ENCODE data around the gene NR1D2. TPM values are rescaled to one million over a fixed set of nuclear protein-coding genes. Genes with fewer than 3 reads are reported as not detected.

The NR1D2 gene
- total RNA-seq, 6 donors from 2014 or later, result 19.6 to 52.4 (median 38.9) TPM

- TF ChIP-seq POLR2AphosphoS5 (IDR thresholded peaks at IDR 0.05), result no peak
- no peak for TF ChIP-seq POLR2A (IDR thresholded peaks at IDR 0.05)
- no peak for TF ChIP-seq CTCF (IDR thresholded peaks at IDR 0.05)
- no peak for TF ChIP-seq EP300 (IDR thresholded peaks at IDR 0.05)
- Histone ChIP-seq H3K27me3 (no peaks in the 10 kb centered on the region), H3K4me1 (peaks cover 0 to 4% (median 0%) of the 10 kb centered on the region in 4 donors), H3K9me3 (no peaks in the 10 kb centered on the region), H3K36me3 (no peaks in the 10 kb centered on the region), H3K4me3 (no peak overlapping the region), H3K27ac (no peak overlapping the region)
- DNase-seq (peak in 1 of 2 donors; percentile 65), ATAC-seq (ENCODE audit: low FRiP score in 2 of 2) (peak in 1 of 2 donors; percentile 23)
- 48 to 56% methylated on average over 8 of the region's 8 CpGs for WGBS, 2 donors
Measured at GRCh38 chr3:23928524-23928923, 16.6 kb upstream of the NR1D2 start.

GRCh38 chr3:23931597-23931996, 13.5 kb upstream of the NR1D2 start:
- TF ChIP-seq CTCF (IDR thresholded peaks at IDR 0.05) (no peak), POLR2AphosphoS5 (IDR thresholded peaks at IDR 0.05) (no peak), EP300 (IDR thresholded peaks at IDR 0.05) (no peak), POLR2A (IDR thresholded peaks at IDR 0.05) (no peak)
- Histone ChIP-seq H3K27me3 (no peaks in the 10 kb centered on the region), H3K9me3 (no peaks in the 10 kb centered on the region), H3K4me3 (no peak overlapping the region), H3K4me1 (peaks cover 0 to 4% (median 0%) of the 10 kb centered on the region in 4 donors), H3K36me3 (no peaks in the 10 kb centered on the region), H3K27ac (no peak overlapping the region)
- ATAC-seq (ENCODE audit: low FRiP score in 2 of 2) (no peak), DNase-seq (no peak)
- WGBS, 2 donors, result 79 to 83% methylated on average over 3 of the region's 3 CpGs

- ATAC-seq (ENCODE audit: low FRiP score in 2 of 2) (no peak), DNase-seq (no peak)
- Histone ChIP-seq H3K9me3 (no peaks in the 10 kb centered on the region), H3K36me3 (no peaks in the 10 kb centered on the region), H3K4me1 (peaks cover 0 to 3% (median 0%) of the 10 kb centered on the region in 4 donors), H3K4me3 (no peak overlapping the region), H3K27me3 (no peaks in the 10 kb centered on the region), H3K27ac (no peak overlapping the region)
- no peak for TF ChIP-seq POLR2AphosphoS5 (IDR thresholded peaks at IDR 0.05)
- 81 to 89% methylated on average over 4 of the region's 4 CpGs for WGBS, 2 donors
Measured at GRCh38 chr3:23932571-23932970, 12.5 kb upstream of the NR1D2 start.

- no peak for DNase-seq
- Histone ChIP-seq H3K4me3 (no peak overlapping the region), H3K36me3 (no peaks in the 10 kb centered on the region), H3K4me1 (no peaks in the 10 kb centered on the region), H3K27me3 (no peaks in the 10 kb centered on the region), H3K9me3 (no peaks in the 10 kb centered on the region), H3K27ac (no peak overlapping the region)
- 89 to 90% methylated on average over 4 of the region's 4 CpGs for WGBS, 2 donors
- TF ChIP-seq EP300 (IDR thresholded peaks at IDR 0.05) (no peak), POLR2A (IDR thresholded peaks at IDR 0.05) (no peak), CTCF (IDR thresholded peaks at IDR 0.05) (no peak), POLR2AphosphoS5 (IDR thresholded peaks at IDR 0.05) (no peak)
- ATAC-seq (ENCODE audit: low FRiP score in 2 of 2), result no peak
Measured at GRCh38 chr3:23934253-23934652, 10.8 kb upstream of the NR1D2 start.

- Histone ChIP-seq H3K9me3 (no peaks in the 10 kb centered on the region), H3K27ac (no peak overlapping the region), H3K27me3 (no peaks in the 10 kb centered on the region), H3K4me3 (no peak overlapping the region), H3K4me1 (no peaks in the 10 kb centered on the region), H3K36me3 (no peaks in the 10 kb centered on the region)
- DNase-seq, result no peak
- TF ChIP-seq EP300 (IDR thresholded peaks at IDR 0.05) (no peak), POLR2A (IDR thresholded peaks at IDR 0.05) (no peak), CTCF (IDR thresholded peaks at IDR 0.05) (no peak), POLR2AphosphoS5 (IDR thresholded peaks at IDR 0.05) (no peak)
- 73 to 97% methylated on average over 1 of the region's 1 CpG for WGBS, 2 donors
- no peak for ATAC-seq (ENCODE audit: low FRiP score in 2 of 2)
Measured at GRCh38 chr3:23937296-23937695, 7.8 kb upstream of the NR1D2 start.

Measured in upper lobe of left lung (tissue), 6 donors.